Fibroblast of mammary gland (primary cell): ENCODE measurements around the gene ARHGAP42.

Experiments used
- DNase-seq: peaks from one replicate; pipeline ENCODE4 v3.0.0-alpha.2; 2010; ENCODE audit warnings: low read depth
- H3K4me3 ChIP-seq: 2 replicates; pipeline ENCODE4 v1.5.1; 2011; ENCODE audit warnings: low read depth, mild to moderate bottlenecking, low read length, moderate library complexity; ENCODE audit not compliant: control insufficient read depth
- TF ChIP-seq, protein P1 (sequence below): conservative IDR thresholded peaks from 2 replicates; pipeline ENCODE4 v1.5.1; 2011; ENCODE audit warnings: low read depth, low read length, inconsistent platforms; ENCODE audit not compliant: control insufficient read depth, insufficient read depth

ARHGAP42 gene

DNA sequence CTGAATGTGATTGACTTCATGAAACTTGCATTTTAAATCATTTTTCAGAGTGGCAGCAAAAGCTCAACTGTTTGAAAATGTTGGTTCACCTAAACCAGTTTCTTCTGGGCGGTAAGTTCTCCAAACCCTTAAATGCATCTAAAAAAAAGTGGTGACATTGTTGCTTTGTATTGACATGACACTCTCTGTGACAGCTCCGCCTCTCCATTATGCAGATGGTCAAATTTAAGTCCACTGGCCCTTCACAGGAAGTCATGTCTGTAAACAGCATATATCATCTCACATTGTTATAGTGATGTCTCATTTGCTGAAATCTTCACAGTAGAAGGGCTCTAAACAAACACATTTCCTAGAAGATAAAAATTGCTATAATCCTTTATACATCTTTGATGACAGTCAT is 291.9 kb downstream of the ARHGAP42 start:
- DNase-seq = no peak
- TF ChIP-seq, protein P1, sequence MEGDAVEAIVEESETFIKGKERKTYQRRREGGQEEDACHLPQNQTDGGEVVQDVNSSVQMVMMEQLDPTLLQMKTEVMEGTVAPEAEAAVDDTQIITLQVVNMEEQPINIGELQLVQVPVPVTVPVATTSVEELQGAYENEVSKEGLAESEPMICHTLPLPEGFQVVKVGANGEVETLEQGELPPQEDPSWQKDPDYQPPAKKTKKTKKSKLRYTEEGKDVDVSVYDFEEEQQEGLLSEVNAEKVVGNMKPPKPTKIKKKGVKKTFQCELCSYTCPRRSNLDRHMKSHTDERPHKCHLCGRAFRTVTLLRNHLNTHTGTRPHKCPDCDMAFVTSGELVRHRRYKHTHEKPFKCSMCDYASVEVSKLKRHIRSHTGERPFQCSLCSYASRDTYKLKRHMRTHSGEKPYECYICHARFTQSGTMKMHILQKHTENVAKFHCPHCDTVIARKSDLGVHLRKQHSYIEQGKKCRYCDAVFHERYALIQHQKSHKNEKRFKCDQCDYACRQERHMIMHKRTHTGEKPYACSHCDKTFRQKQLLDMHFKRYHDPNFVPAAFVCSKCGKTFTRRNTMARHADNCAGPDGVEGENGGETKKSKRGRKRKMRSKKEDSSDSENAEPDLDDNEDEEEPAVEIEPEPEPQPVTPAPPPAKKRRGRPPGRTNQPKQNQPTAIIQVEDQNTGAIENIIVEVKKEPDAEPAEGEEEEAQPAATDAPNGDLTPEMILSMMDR = no peak
- H3K4me3 ChIP-seq = no peak overlapping the region

- DNase-seq = peak; percentile 23
- no peak overlapping the region for H3K4me3 ChIP-seq
- TF ChIP-seq, protein P1 = peak; percentile 48
Measured at GRCh38 chr11:100980156-100980555, 293.1 kb downstream of the ARHGAP42 start.

DNA sequence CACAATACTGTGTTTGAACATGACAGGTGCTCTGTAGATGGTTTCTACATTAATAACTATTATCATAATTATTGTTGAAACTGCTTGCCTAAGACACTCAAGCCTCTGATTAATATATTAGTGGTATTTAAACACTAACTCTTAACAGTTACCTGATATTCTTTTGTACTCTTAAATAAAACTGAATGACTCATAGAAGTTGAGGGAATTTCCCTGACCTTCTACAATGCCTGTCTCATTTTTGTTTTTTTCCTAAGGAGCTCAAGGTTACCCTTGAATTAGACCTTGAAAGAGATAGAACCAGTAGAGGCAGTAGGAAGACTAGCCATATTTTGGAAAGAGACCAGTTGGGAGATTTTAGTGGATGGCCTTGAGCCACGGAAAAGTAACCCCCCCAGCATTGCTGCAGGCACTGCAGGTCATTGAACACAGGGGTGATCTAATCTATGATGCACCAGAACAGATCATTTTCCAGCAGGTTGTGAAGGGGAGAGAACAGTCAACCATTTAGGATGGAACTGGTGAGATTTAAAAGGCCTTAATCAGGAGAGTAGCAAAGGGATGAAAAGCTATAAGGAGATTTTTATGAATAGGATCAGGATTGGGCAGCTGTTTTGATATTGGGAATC is 294.2 kb downstream of the ARHGAP42 start:
- no peak overlapping the region for H3K4me3 ChIP-seq
- no peak for DNase-seq
- TF ChIP-seq, protein P1 = no peak

- H3K4me3 ChIP-seq = no peak overlapping the region
- no peak for DNase-seq
- TF ChIP-seq, protein P1 = no peak
Measured at GRCh38 chr11:100984668-100985067, 297.6 kb downstream of the ARHGAP42 start.

DNA sequence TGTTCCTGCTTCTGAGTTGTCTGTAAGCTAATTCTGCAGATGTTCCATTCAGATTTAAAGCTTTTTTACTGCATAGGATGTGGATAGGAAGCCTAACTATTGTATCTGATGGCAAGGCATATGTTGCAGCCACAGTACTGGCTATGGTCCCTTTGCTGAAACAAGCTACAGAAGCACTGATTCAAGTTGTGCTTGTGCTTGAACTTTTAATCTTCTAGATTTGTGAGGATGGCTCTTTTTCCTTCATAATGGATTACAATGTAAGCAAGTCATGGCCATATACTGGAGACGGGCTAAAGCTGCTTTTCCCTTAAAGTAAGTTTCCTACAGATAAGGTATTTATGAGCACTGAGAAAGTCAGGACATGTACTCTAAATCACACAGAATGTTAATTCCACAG is 303.8 kb downstream of the ARHGAP42 start:
- DNase-seq = no peak
- no peak overlapping the region for H3K4me3 ChIP-seq

DNA sequence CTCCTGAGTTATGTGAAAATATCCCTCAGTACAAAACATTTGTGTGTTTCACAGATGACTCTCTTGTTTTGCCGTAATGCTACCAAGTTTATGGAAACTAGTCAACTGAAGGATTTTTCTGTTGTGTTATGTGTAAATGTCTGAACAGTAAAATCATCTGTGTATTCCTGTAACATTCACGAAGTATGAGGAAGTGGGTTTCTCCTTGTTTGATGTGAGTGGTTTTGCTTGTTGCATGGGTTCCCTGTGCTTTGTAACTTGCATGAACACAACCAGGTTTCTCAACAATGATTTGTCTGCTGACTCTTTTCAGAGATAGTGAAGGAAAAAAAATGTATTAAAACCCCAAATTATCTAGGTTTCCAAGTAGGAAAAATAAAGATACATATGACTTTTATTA is 304.5 kb downstream of the ARHGAP42 start:
- H3K4me3 ChIP-seq = no peak overlapping the region
- DNase-seq = no peak
- TF ChIP-seq, protein P1 = no peak

More for the DNA sequence above, 303.8 kb downstream of the ARHGAP42 start:
- TF ChIP-seq, protein P1 = no peak

DNA sequence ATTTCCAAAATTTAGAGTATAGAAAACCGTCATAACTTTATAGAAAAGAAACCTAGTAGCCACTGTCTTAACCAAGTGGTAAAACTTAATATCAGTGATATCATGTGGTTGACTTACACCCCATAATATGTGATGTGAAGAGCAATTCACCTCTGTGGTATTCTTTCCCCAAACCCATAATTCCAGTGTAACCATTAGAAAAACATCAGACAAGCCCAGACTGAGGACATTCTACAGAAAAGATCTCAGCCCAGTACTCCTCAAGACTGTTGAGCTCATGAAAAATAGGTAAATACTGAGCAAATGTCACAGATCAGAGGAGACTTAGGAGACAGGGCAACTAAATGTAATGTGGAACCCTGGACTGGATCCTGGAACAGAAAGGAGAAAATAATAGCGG is 307.9 kb downstream of the ARHGAP42 start:
- no peak for DNase-seq
- no peak overlapping the region for H3K4me3 ChIP-seq
- TF ChIP-seq, protein P1 = no peak
